ENCODE measurements around the gene FBXO3.
A peak's percentile ranks its signal among the peaks of the same experiment; 100 is the strongest.

Gene FBXO3

GRCh38 chr11:33777906-33778305 lies 3.6 kb upstream of the FBXO3 start:
- TF ChIP-seq ZNF274 (IDR thresholded peaks at IDR 0.05; ENCODE audit: low read depth, low read length): no peak
- no peak overlapping the region for H3K4me3 ChIP-seq (ENCODE audit: low read length)

- no peak for TF ChIP-seq ZNF274 (IDR thresholded peaks at IDR 0.05; ENCODE audit: low read depth, low read length)
- H3K4me3 ChIP-seq (ENCODE audit: low read length): peak overlapping the region; percentile 33; the same call in 1 of the 2 replicates
These were observed 1.6 kb upstream of the FBXO3 start for GRCh38 chr11:33775832-33776470.

- peak overlapping the region; percentile 79; the same call in 1 of the 2 replicates for H3K4me3 ChIP-seq (ENCODE audit: low read length)
- no peak for TF ChIP-seq ZNF274 (IDR thresholded peaks at IDR 0.05; ENCODE audit: low read depth, low read length)
These were observed 1.1 kb upstream of the FBXO3 start for GRCh38 chr11:33775467-33775807.

- peak overlapping the region; percentile 79 for H3K4me3 ChIP-seq (ENCODE audit: low read length)
- no peak for TF ChIP-seq ZNF274 (IDR thresholded peaks at IDR 0.05; ENCODE audit: low read depth, low read length)
These were observed 581 bp upstream of the FBXO3 start for GRCh38 chr11:33774736-33775466.

GRCh38 chr11:33773404-33773986 lies 825 bp downstream of the FBXO3 start:
- H3K4me3 ChIP-seq (ENCODE audit: low read length): peak overlapping the region; percentile 94
- TF ChIP-seq ZNF274 (IDR thresholded peaks at IDR 0.05; ENCODE audit: low read depth, low read length): no peak

- H3K4me3 ChIP-seq (ENCODE audit: low read length): no peak overlapping the region
- TF ChIP-seq ZNF274 (IDR thresholded peaks at IDR 0.05; ENCODE audit: low read depth, low read length): no peak
These were observed 1.4 kb downstream of the FBXO3 start for GRCh38 chr11:33772870-33773269.

GRCh38 chr11:33772300-33772699 lies 2.0 kb downstream of the FBXO3 start:
- no peak for TF ChIP-seq ZNF274 (IDR thresholded peaks at IDR 0.05; ENCODE audit: low read depth, low read length)
- H3K4me3 ChIP-seq (ENCODE audit: low read length): no peak overlapping the region

GRCh38 chr11:33770236-33770635 lies 4.1 kb downstream of the FBXO3 start:
- no peak for TF ChIP-seq ZNF274 (IDR thresholded peaks at IDR 0.05; ENCODE audit: low read depth, low read length)
- no peak overlapping the region for H3K4me3 ChIP-seq (ENCODE audit: low read length)

GRCh38 chr11:33769542-33769941 lies 4.8 kb downstream of the FBXO3 start:
- TF ChIP-seq ZNF274 (IDR thresholded peaks at IDR 0.05; ENCODE audit: low read depth, low read length): no peak
- H3K4me3 ChIP-seq (ENCODE audit: low read length): no peak overlapping the region

- no peak for TF ChIP-seq ZNF274 (IDR thresholded peaks at IDR 0.05; ENCODE audit: low read depth, low read length)
- no peak overlapping the region for H3K4me3 ChIP-seq (ENCODE audit: low read length)
These were observed 6.7 kb downstream of the FBXO3 start for GRCh38 chr11:33767624-33768023.

GRCh38 chr11:33766085-33766484 lies 8.2 kb downstream of the FBXO3 start:
- TF ChIP-seq ZNF274 (IDR thresholded peaks at IDR 0.05; ENCODE audit: low read depth, low read length): no peak
- H3K4me3 ChIP-seq (ENCODE audit: low read length): no peak overlapping the region

- TF ChIP-seq ZNF274 (IDR thresholded peaks at IDR 0.05; ENCODE audit: low read depth, low read length): no peak
- no peak overlapping the region; the same call in 1 of the 2 replicates for H3K4me3 ChIP-seq (ENCODE audit: low read length)
These were observed 12.8 kb downstream of the FBXO3 start for GRCh38 chr11:33761471-33761870.

- H3K4me3 ChIP-seq (ENCODE audit: low read length): peak overlapping the region; percentile 47; the same call in 1 of the 2 replicates
These were observed 20.9 kb downstream of the FBXO3 start for GRCh38 chr11:33753304-33753967.

GRCh38 chr11:33751878-33752277 lies 22.4 kb downstream of the FBXO3 start:
- no peak for TF ChIP-seq ZNF274 (IDR thresholded peaks at IDR 0.05; ENCODE audit: low read depth, low read length)
- no peak overlapping the region for H3K4me3 ChIP-seq (ENCODE audit: low read length)

More at GRCh38 chr11:33753304-33753967, 20.9 kb downstream of the FBXO3 start:
- TF ChIP-seq ZNF274 (IDR thresholded peaks at IDR 0.05; ENCODE audit: low read depth, low read length): no peak
